ENCODE data around the gene ELMO1.

GRCh38 chr7:37033141-37033540, 415.5 kb downstream of the ELMO1 start:
- TF ChIP-seq EZH2 (IDR thresholded peaks at IDR 0.05; ENCODE audit: borderline replicate concordance, control insufficient read depth, low read depth, low read length) (no peak), RAD21 (IDR thresholded peaks at IDR 0.05; ENCODE audit: insufficient read depth, low read depth, low read length) (no peak), NR2C1 (IDR thresholded peaks at IDR 0.05) (no peak)

Measured in GM12878 (cell line).